ENCODE data around the gene INTS11. TPM values are rescaled to one million over a fixed set of nuclear protein-coding genes. Genes with fewer than 3 reads are reported as not detected.

INTS11 gene
- total and polyA plus RNA-seq, 2 of the 13 experiments (the other 11 are each of a cell fraction or from before 2014, with no cell fraction given): 52.8 to 94.8 TPM

- Histone ChIP-seq H3K4me1 (ENCODE audit: insufficient read depth, low read length) (peaks cover 13% of the 10 kb centered on the region), H3K27ac (ENCODE audit: extremely low read length, insufficient read depth, low read length) (no peak overlapping the region), H3K9me3 (ENCODE audit: low read length) (no peaks in the 10 kb centered on the region), H3K79me2 (ENCODE audit: insufficient read depth, low read length) (no peaks in the 10 kb centered on the region), H2AFZ (ENCODE audit: low read length) (no peak overlapping the region), H3K4me3 (replicated peaks in 1 of 3; ENCODE audit: insufficient read depth in 1 of 3, low read depth in 2 of 3, low read length in 3 of 3) (no peak overlapping the region), H3K9ac (ENCODE audit: insufficient read depth, low read depth, low read length) (no peak overlapping the region), H4K20me1 (ENCODE audit: insufficient read depth, low read length) (peaks cover 7% of the 10 kb centered on the region; the same call in 1 of the 2 replicates), H3K27me3 (ENCODE audit: control insufficient read depth in 1 of 2, insufficient read depth in 2 of 2, low read length in 2 of 2) (0 out of 5 replicates have a peak, but pooled peaks cover 0 to 4% of the 10 kb centered on the region in 2 experiments), H3K36me3 (replicated peaks in 1 of 2; ENCODE audit: control insufficient read depth in 1 of 2, insufficient read depth in 2 of 2, low read length in 2 of 2) (peaks cover 9 to 16% of the 10 kb centered on the region in 2 experiments), H3K4me2 (ENCODE audit: low read depth, low read length) (no peak overlapping the region)
- in situ Hi-C loops (cut with HindIII; ENCODE audit: extremely low pct_ligation_motif_present, low pct_unique_long_range_greater_than_20kb): no loop called here
- ChIA-PET CTCF (ENCODE audit: low intra/inter-chr PET ratio, low total read pairs) (no interaction called here), POLR2A (interaction anchor here (0.9 to 3.9 kb wide), 4 partner anchors 10 to 39 kb away, joined by 3 to 12 read pairs (median 4); partner anchors contain the start of genes AURKAIP1 and DVL1)
- FAIRE-seq (no peak), DNase-seq (ENCODE audit: low spot score) (no peak), ATAC-seq (no peak)
- TSS peak; percentile 28 for BruUV-seq (replicated peaks)
- TF ChIP-seq TAF1 (CRISPR knock-in tag; IDR thresholded peaks at IDR 0.05) (0 out of 2 replicates have a peak, but pooled peaks have one; percentile 4), ZNF138 (CRISPR knock-in tag; IDR thresholded peaks at IDR 0.05; ENCODE audit: low read depth) (no peak)
- intact Hi-C loops (cut with micrococcal nuclease; ENCODE audit: unreplicated experiment): no loop called here
- 93% methylated on average over 2 of the region's 21 CpGs for WGBS (ENCODE audit: low lambda C conversion rate)
These were observed 11.4 kb upstream of the INTS11 start for GRCh38 chr1:1335792-1336248.

- Histone ChIP-seq H3K36me3 (replicated peaks in 1 of 2; ENCODE audit: control insufficient read depth in 1 of 2, insufficient read depth in 2 of 2, low read length in 2 of 2) (peaks cover 6 to 10% of the 10 kb centered on the region in 2 experiments; a peak in 4 of 5 replicates), H3K27me3 (ENCODE audit: control insufficient read depth in 1 of 2, insufficient read depth in 2 of 2, low read length in 2 of 2) (0 out of 5 replicates have a peak, but pooled peaks cover 0 to 4% of the 10 kb centered on the region in 2 experiments), H3K27ac (ENCODE audit: extremely low read length, insufficient read depth, low read length) (no peak overlapping the region), H4K20me1 (ENCODE audit: insufficient read depth, low read length) (peaks cover 7% of the 10 kb centered on the region; the same call in 1 of the 2 replicates), H3K4me2 (ENCODE audit: low read depth, low read length) (no peak overlapping the region), H3K9ac (ENCODE audit: insufficient read depth, low read depth, low read length) (no peak overlapping the region), H3K4me1 (ENCODE audit: insufficient read depth, low read length) (peaks cover 18% of the 10 kb centered on the region), H2AFZ (ENCODE audit: low read length) (no peak overlapping the region), H3K79me2 (ENCODE audit: insufficient read depth, low read length) (no peaks in the 10 kb centered on the region), H3K4me3 (replicated peaks in 1 of 3; ENCODE audit: insufficient read depth in 1 of 3, low read depth in 2 of 3, low read length in 3 of 3) (no peak overlapping the region), H3K9me3 (ENCODE audit: low read length) (no peaks in the 10 kb centered on the region)
- intact Hi-C loops (cut with micrococcal nuclease; ENCODE audit: unreplicated experiment) (no loop called here), in situ Hi-C loops (cut with HindIII; ENCODE audit: extremely low pct_ligation_motif_present, low pct_unique_long_range_greater_than_20kb) (no loop called here)
- DNase-seq (ENCODE audit: low spot score): no peak
- CTCF ChIA-PET (ENCODE audit: low intra/inter-chr PET ratio, low total read pairs): no interaction called here
- no peak for ATAC-seq
- POLR2A ChIA-PET: interaction anchor here (0.9 to 3.9 kb wide), 4 partner anchors 11 to 40 kb away, joined by 3 to 12 read pairs (median 4); partner anchors contain the start of genes AURKAIP1 and DVL1
- WGBS (ENCODE audit: low lambda C conversion rate): 92% methylated on average over 13 of the region's 16 CpGs
- no peak for FAIRE-seq
- no TSS peak for BruUV-seq (replicated peaks)
- TF ChIP-seq ZBTB3 (CRISPR knock-in tag; IDR thresholded peaks at IDR 0.05; ENCODE audit: borderline replicate concordance, low read depth) (no peak), ZNF549 (CRISPR knock-in tag; IDR thresholded peaks at IDR 0.05) (no peak), ZSCAN25 (CRISPR knock-in tag; IDR thresholded peaks at IDR 0.05) (no peak), FOXA3 (CRISPR knock-in tag; IDR thresholded peaks at IDR 0.05) (no peak), ZNF547 (CRISPR knock-in tag; IDR thresholded peaks at IDR 0.05) (no peak), ZNF75D (CRISPR knock-in tag; IDR thresholded peaks at IDR 0.05; ENCODE audit: borderline replicate concordance) (no peak), PCBP2 (optimal IDR thresholded peaks at IDR 0.05; ENCODE audit: low read depth, low read length, poor library complexity, severe bottlenecking) (no peak), POGK (CRISPR knock-in tag; conservative IDR thresholded peaks at IDR 0.05) (no peak), TCF7 (IDR thresholded peaks at IDR 0.05; ENCODE audit: low read depth) (no peak), TAF1 (CRISPR knock-in tag; IDR thresholded peaks at IDR 0.05) (0 out of 2 replicates have a peak, but pooled peaks have one; percentile 2), EEA1 (CRISPR knock-in tag; IDR thresholded peaks at IDR 0.05; ENCODE audit: borderline replicate concordance) (no peak), NR1H2 (CRISPR knock-in tag; IDR thresholded peaks at IDR 0.05; ENCODE audit: borderline replicate concordance, low read depth) (no peak), SMC3 (IDR thresholded peaks at IDR 0.05; ENCODE audit: low read length) (no peak), ZNF260 (CRISPR knock-in tag; IDR thresholded peaks at IDR 0.05; ENCODE audit: borderline replicate concordance, low read depth) (no peak), MLX (CRISPR knock-in tag; IDR thresholded peaks at IDR 0.05) (no peak), ZNF251 (CRISPR knock-in tag; IDR thresholded peaks at IDR 0.05) (no peak)
These were observed 10.8 kb upstream of the INTS11 start for GRCh38 chr1:1335283-1335682.
